HL-60/S4 treated with phorbol 12-myristate 13-acetate at 8.2 ng/mL for 4 days and 3 days (cell line): ENCODE measurements around the gene ARHGAP6.

Experiments used
- in situ Hi-C: fragments of 300-500 bp; cut with MboI; formaldehyde crosslinking; loops from 2 replicates; pipeline ENCODE4 v1.15.0; 2022; ENCODE audit warnings: low sequenced_read_pairs

The ARHGAP6 gene

GRCh38 chrX:11665168-11666111, at the start of gene ARHGAP6:
Gene ARHGAP6, minus strand, starts transcription at chrX:11665920. Its CDS starts 1,092 bp downstream, at chrX:11664828.
- in situ Hi-C loops: no loop called here

GRCh38 chrX:11704725-11705495, 39.2 kb upstream of the ARHGAP6 start:
- in situ Hi-C loops: no loop called here

- in situ Hi-C loops: no loop called here
Measured at GRCh38 chrX:11703855-11704254, 38.1 kb upstream of the ARHGAP6 start.

DNA sequence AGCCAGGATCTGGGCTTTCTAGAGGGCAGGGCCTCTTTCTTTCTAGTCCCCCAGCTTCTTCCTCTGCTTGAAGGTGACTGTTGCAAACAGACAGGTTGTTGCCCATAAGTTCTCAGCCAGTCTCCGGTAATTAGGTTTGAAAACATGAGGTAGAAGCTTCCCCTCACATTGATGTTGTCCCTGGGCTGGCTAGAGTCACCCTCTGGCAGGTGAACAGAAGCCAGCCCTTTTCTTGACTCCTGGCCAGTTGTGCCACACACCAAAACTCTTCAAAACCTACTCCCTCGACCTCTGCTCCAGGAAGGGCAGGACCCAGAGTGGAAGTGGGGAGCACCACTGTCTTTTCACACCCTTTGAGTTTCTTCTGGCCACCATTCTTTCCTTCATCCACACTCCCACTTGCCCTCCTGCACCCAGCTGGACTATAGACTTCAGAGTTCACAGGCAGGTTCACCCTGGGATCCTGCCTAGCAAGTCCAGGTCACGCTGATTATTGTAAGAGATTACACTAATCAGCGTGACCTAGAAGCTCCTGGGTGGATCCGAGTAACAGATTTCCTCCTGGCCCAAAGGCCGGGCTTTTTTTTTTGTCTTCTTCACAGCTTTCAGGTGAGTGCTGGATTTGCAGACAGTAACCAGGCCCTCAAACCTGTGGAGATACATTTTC, 37.4 kb upstream of the ARHGAP6 start:
- in situ Hi-C loops: no loop called here

- in situ Hi-C loops: no loop called here
Measured at GRCh38 chrX:11702420-11702819, 36.7 kb upstream of the ARHGAP6 start.

- in situ Hi-C loops: no loop called here
Measured at GRCh38 chrX:11698702-11699101, 33.0 kb upstream of the ARHGAP6 start.

DNA sequence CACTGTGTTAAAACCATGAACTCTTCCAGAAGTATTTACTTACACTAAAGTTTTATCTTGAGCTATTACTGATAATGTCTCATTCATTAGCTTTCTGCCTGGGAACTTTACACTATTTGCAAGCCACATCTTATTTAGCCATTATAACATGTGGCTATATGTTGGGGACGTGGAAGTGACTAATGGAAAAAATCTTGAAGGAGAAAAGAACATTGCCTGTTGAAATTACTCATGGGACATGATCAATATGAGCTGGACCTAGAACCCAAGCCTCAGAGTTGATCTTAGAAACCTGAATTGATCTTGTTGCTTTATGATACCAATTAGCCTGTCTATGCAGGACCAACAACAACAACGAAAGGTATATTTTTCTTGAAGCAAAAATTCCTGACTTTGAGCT, 22.5 kb upstream of the ARHGAP6 start:
- in situ Hi-C loops: no loop called here

DNA sequence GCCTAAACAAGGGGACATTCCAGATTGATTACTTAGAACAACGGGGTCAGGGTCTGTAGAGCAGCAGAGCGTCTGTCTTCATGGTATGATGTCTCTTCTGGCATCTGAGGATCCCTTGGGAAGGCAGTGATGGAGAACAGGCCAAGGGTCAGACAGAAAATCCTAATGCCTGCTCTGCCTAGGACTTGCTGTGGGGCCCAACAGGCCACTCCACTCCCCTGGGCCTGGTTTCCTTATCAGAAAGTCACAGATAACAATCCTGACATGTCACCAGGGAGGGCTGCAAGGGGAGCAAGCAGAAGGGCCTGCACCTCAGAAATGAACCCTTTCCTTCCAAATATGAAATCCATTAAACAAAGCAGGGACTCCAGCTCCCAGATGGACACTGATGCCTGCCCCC, 21.4 kb upstream of the ARHGAP6 start:
- in situ Hi-C loops: no loop called here

- in situ Hi-C loops: no loop called here
Measured at GRCh38 chrX:11683057-11683456, 17.3 kb upstream of the ARHGAP6 start.

- in situ Hi-C loops: no loop called here
Measured at GRCh38 chrX:11678158-11678557, 12.4 kb upstream of the ARHGAP6 start.

GRCh38 chrX:11672213-11672612, 6.5 kb upstream of the ARHGAP6 start:
- in situ Hi-C loops: no loop called here

- in situ Hi-C loops: no loop called here
Measured at GRCh38 chrX:11670316-11670715, 4.6 kb upstream of the ARHGAP6 start.

DNA sequence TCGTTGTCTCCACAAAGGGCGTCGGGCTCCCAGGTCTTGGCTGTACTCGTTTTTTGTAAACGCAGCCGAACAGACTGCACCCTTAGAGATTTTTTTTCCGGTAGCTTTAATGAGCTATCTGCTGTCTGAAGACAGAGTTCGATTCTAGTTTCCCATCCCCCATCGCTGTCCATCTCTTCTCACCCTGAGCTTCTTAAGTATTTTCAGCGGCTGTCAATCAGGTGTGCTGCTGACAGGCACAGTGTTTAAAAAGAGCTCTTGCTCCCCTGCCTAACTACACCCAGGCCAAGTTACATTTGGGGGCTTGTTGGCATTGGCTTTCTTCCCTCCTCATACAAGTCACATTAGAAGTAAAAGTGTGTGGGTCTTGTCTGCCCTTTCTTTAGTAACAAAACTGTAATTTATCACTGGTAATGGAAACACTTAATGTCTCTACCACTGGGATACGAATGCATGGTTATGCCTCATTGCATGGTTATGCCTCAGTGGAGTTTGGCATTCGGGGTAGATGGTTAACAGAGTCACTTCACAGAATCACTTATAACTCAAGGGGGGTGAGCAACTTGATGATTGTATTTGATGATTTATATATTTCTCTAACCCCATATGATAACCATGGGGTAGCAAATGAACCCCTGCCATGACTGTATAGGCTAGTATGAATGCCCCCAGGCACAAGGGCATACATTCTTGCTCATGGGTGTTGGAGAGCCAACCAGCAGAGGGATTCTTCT, 1.4 kb upstream of the ARHGAP6 start:
- in situ Hi-C loops: no loop called here

DNA sequence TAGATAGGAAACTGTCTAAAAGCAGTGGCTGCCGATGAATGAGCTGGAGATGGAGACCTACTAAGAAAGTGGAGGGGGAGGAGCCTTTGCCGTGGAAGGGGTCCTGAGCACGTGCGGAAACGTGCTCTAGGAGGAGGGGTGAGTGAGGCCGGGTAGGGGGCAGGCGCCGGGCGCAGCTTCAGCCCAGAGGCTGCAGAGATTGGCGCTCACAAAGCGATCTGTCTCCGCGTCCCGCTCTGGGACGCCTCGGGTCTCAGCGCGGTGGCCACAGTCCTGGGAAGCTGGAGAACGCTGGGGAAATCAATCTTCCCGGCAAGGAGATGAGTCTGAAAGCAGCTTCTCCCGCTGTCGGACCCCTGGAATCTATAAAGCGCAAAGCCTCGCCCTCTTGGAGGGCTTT, 444 bp upstream of the ARHGAP6 start:
- in situ Hi-C loops: no loop called here

DNA sequence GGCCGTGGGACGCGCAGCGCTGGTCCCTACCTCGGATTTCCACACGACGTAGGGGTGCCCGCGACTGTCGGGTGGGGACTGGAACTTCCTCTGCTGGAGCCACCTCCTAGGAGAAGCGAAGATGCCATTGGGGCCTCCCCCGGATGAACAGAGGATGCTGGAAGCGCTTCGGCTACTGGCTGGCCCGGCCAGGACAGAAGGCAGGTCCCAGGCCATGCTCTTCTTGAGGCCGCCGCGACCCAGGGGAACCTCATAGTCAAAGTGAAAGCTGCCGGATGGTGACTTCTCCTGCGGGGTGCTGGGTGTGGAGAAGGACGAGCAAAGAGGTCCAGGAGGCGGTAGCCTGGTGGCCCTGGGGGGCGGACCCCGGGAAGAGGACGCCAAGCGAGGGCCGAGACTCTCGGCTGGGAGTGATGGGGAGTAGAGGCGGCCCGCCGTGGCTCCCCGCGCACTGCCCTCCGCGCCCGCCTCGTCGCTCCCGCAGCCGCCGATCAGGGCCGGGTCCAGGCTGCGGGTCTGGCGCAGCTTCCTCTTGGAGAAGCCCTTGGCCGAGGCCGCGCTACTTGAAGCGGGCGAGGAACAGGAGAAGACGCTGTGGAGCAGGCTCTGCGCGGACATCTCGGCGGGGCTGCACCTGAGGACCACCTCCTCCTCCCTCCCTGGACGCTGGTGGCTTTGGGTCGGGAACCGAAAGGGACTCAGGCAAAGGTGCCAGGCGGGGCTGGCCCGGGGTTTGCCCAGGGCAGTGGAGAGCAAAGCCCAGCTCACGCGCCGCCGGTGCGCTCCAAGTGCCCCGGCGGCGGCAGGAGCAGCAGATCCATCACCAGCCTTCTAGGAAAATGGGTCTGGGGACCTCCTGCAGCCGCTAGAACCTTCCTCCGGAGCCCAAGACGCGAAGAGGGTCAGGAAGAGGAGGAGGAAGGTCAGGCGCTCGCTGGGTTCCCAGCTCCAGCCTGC, 1.2 kb downstream of the ARHGAP6 start:
- in situ Hi-C loops: no loop called here

GRCh38 chrX:11663875-11664210, 1.9 kb downstream of the ARHGAP6 start:
- in situ Hi-C loops: no loop called here

- in situ Hi-C loops: no loop called here
Measured at GRCh38 chrX:11655282-11656015, 10.3 kb downstream of the ARHGAP6 start.

- in situ Hi-C loops: no loop called here
Measured at GRCh38 chrX:11648705-11649519, 16.8 kb downstream of the ARHGAP6 start.
